Measurements from ENCODE around the gene RHOB.
"Not testable (repeated sequence)": the region's sequence is repeated elsewhere in the genome, so short reads cannot be mapped to it uniquely, and the experiment has no call there.

Gene RHOB

DNA sequence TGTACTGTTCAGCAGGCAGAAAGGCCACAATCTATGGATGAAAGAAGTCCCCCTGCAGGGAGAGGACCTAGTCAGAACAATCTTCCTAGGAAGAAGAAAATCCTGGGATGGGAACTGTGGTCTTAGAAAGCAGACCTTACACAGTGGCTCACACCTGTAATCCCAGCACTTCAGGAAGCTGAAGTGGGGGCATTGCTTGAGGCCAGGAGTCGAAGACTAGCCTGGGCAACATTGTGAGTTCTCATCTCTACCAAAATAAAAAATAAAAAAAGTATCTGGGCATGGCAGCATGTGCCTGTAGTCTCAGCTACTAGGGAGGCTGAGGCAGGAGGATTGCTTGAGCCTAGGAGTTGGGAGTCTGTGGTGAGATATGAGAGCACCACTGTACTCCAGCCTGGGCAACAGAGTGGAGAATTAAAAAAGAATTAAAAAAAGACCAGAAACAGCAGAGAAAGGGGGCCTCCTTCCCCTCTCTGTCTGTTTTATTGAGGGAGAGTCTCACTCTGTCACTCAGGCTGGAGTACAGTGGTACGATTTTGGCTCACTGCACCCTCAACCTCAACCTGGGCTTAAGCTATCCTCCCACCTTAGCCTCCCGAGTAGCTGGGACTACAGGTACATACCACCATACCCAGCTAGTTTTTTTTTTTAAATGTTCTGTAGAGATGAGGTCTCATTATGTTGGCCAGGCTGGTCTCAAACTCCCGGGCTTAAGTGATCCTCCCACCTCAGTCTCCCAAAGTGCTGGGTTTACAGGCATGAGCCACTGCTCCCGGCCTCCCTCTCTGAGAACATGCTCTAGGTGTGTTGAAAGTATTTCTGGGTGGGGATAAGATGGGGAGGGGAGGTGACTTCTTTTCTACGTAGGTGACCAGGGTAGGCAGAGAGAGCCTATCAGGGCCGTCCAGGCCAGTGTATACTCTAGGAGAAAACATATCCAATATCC, 7.4 kb downstream of the RHOB start:
- DNase-seq (ENCODE audit: low spot score): no peak

DNA sequence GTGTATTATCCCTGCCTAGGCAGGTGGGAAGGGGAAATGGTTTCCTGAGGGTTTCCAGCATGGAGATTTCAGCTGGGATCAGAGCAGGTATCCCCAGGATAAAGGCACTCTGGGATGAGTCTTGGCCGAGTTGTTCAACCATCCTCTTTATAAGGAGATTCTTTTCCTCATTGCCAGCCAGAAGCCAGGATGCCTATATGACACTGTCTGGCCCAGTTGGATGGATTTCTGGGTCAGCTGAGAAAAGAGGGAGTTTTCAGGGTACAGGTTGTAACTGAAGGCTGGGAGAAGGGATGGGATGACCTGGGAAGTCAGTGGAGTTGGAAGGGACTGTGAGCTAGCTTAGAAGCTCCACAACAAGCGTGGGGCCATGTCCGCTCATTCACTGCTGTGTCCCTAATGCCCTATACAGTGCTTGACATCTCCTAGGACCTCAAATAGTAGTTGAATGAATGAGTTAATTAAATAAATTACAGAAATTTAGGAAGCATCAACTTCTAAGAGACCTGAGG, 8.3 kb downstream of the RHOB start:
- no peak for DNase-seq (ENCODE audit: low spot score)

DNA sequence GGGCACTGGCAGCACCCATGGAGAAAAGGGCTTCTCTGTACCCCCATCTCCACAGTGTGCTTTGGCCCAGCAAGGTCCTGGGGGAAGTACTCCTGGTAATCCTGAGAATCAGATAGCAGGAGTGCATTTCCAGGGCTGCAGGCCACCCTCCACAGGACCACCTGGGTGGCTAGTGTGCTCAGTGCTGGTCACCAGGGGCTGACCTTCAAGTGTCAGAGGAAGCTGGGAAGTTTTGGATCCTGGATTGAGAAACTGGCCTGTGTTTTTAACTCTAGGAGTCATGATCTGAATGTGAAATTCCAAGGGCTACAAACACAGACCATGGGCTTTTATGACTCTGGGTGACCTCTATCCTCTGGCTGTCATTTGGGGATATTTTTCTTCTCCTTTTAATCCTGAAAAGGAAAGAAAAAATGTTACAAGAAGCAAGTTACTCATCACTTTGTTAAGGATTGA, 9.3 kb downstream of the RHOB start:
- DNase-seq (ENCODE audit: low spot score): no peak

DNA sequence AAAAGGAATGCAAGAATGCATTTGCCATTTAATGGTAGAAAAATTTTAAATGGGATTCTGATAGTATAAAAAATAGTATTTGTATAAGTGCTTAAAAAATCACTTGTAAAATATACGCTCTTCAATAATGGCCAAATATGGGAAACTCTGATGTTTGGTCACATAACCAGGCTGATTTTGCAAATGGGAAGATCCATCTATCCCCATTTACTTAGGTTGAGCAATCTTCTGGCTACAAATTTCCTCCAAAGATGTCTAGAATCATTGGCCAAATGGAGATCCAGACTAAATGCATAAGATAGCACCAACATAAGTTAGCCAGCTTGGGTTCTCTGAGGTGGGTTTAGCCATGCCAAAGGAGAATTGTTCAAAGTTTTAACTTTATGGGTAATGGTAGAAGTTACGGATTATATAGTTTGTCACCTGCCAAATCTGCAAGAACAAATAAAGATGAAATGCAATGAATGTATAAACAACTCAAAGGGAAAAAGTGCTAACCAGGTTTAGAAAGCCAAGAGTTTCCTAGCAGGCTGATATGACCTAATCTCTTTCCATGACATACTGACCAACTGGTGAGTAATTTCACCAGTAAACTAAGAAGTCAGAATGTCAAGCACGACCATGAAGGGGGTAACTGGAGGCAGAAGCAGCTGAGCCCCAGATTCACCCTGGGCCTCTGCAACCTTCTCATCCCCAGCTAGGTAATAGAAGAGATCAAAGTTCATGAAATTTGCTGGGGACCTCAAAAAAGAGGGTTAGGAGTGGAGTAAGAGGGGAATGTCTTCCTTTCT, 10.0 kb downstream of the RHOB start:
- DNase-seq (ENCODE audit: low spot score): no peak

DNA sequence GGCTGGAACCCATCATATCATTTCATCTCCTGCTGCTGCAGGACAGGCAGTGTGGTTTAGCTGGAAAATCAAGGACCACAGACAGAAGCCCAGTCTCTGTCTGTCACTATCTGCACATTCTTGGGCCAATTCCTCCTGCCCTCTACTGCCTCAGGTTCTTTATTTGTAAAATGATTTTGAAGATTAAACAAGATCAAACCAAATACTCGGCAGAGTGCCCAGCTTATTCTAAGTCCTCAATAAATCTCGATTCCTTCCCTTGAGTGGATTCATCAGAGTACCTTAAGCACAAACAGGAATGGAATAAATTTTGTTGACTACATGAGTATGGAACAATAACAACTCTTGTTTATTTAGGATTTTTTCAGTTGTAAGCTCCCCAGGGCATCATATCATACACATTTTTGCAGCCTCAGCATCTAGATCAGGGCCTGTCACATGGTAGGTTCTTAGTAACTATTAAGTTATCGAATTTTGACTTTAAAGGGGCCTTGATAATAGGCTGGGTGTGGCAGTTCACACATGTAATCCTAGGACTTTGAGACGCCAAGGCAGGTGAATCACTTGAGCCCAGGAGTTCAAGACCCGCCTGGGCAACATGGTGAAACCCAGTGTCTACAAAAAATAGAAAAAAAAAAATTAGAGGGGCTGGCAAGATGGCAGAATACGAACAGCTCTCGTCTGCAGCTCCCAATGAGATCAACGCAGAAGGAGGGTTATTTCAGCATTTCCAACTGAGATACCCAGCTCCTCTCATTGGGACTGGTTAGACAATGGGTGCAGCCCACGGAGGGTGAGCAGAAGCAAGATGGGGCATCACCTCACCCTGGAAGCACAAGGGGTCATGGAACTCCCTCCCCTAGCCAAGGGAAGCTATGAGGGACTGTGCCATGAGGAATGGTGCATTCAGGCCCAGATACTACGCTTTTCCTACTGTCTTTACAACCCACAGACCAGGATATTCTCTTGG, 11.1 kb downstream of the RHOB start:
- DNase-seq (ENCODE audit: low spot score): no peak

DNA sequence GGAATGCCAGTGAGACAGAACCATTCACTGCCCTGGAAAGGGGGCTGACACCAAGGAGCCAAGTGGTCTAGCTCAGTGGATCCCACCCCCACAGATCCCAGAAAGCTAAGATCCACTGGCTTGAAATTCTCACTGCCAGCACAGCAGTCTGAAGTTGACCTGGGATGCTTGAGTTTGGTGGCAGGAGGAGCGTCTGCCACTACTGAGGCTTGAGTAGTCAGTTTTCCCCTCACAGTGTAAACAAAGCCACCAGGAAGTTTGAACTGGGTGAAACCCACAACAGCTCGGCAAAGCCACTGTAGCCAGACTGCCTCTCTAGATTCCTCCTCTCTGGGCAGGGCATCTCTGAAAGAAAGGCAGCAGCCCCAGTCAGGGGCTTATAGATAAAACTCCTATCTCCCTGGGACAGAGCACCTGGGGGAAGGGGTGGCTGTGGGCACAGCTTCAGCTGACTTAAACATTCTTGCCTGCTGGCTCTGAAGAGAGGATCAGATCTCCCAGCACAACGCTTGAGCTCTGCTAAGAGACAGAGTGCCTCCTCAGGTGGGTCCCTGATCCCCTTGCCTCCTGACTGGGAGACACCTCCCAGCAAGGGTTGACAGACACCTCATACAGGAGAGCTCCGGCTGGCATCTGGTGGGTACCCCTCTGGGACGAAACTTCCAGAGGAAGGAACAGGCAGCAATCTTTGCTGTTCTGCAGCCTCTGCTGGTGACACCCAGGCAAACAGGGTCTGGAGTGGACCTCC, 12.0 kb downstream of the RHOB start:
- not testable (repeated sequence) for DNase-seq (ENCODE audit: low spot score)

DNA sequence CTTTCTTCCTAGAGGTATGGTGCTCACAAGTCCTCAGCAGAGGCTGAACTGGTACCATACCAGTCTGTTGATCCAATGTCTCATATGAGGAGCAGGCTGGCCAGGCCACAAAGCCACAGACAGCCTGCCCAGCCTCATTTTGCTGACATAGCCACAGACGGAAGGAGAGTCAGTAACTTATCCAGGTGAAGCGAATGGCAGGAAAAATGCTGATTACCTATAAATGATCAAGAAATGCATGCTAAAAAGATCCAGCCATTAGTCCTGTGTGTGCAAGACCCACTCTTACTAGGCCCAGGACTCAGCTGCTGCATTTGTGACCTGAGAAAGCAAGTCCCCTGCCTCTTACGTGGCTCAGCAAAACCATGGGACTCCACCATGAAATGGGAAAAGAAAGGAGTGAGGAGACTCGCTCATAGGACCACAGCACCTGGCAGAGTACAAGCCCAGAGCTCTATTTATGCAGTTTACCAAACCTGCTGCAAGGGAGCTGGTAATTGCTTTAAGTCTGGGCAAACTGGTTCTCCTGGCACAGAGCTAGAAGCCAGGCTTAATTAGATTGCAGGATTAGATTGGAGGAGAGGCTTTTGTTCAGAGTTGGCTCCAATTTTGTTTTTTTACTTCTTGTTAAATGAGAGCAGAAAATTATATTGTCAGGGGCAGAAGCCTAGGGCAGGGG, 19.0 kb downstream of the RHOB start:
- no peak for DNase-seq (ENCODE audit: low spot score)

DNA sequence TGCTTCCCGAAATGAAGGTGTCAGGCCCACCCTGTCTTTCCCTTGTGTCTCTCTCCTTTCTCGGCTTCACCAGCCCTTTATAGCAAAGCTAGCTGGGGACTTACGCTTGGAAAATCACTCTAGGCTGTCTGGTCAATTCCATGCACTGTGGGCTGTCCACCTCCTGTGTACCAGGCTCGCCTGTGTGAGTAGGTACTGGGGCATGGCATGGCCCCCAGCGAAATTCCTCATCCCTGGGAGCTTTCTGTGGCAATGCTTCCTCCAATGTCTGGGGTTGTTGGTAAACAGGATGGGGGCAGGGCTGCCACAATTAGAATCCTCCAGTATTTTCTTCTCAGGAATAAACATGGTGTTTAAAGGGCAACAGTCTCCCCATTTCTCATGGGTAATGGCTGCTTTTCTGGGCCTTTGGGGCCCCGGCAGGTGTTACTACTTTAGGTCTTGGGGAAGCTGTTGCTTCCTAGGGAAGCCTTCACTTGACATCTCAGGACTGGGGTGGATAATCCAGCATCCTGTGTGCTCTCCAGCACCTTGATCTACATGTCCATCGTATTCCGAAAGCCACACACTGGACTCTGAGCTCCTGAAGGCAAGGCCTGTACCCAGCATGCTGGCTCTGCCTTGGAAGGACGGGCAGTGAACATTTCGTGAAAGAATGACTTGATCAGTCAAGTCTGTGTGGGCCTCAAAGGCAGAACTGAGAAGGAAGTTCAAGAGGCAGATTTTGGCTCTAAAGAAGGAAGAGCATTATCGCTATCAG, 21.1 kb downstream of the RHOB start:
- DNase-seq (ENCODE audit: low spot score): no peak

DNA sequence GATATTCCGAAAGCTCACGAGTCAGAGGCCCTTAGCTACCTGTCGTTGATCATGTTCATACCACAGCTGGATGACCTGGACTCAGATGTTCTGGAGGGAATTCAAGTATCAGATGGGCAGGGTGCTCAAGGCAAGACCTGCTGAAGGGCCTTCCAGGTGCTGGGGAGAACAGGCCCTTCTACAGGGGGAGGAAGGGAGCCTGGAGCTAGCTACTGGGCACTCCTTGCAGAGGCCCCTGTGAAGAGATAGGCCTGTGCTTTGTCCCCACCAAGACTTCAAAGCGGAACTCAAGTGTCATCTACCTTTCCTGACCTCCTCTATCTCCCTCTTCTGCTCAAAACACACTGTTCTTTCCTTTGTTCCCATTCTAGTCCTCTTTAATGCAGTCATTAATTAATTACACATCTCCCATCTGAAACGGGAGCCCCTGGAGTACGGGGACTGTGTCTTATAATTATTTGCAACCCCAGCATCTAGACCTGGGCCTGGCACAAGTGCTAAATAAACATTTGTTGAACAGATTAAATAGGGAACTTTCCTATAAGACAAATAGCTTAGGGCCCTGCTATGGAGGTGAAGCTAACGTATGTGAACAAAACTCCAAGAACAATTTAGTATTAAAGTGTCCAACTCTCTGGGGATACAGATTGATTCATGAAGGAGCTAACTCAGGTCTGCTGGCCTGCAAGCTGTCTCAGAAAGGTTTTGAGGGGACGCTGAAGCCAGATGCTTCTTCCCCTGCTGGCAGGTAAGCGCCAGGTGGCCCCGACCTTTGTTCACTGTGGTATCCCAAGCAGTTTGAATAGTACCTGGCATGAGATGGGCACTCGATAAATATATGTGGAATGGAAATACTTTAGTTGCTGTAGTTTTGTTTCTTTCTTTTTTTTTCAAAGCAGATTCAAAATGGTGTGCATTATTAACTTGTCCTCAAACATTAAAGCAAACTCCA, 22.0 kb downstream of the RHOB start:
- no peak for DNase-seq (ENCODE audit: low spot score)

DNA sequence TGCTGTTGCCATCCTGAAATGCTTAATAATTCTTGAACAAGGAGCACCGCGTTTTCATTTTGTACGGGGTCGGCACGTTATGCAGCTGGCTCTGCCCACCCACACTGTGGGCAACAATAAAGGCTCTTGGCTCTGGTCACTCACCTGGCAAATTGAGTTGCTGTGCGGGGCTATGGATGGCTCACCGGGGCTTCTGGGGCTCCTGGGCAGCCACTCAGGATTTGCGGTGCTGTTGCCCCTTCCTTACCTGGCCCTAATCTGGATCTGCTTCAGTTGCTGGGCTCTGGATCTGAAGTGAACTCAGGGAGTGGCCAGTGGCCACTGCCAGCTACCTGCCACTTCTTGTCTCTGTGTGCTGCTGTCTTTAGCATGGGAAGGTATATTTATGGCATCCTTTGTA, 22.7 kb downstream of the RHOB start:
- DNase-seq (ENCODE audit: low spot score): no peak

DNA sequence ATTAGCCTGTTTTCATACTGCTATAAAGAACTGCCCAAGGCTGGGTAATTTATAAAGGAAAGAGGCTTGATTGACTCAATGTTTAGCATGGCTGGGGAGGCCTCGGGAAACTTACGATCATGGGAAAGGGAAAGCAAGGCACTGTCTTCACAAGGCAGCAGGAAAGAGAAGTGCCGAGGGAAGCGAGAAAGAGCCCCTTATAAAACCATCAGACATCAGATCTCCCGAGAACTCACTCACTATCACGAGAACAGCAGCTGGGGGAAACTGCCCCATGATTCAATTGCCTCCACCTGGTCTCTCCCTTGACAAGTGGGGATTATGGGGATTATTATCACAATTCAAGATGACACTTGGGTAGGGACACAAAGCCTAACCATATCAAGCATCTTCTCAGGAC, 23.3 kb downstream of the RHOB start:
- DNase-seq (ENCODE audit: low spot score): no peak

DNA sequence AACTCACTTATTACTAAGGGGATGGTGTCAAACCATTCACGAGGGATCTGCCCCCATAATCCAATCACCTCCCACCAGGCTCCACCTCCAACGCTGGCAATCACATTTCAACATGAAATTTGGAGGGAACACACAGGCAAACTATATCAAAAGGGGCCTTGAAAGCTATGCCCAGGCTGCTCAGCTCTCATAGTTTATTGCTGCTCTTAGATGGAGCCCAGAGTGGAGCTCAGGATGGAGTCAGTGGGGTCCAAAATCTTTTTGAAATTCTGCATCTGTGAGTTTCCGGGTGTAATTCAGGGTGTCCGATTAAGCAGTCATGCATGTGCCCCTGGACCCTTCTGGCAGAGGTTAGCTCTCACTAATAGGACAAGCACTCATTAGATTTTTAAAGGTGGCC, 24.3 kb downstream of the RHOB start:
- no peak for DNase-seq (ENCODE audit: low spot score)

DNA sequence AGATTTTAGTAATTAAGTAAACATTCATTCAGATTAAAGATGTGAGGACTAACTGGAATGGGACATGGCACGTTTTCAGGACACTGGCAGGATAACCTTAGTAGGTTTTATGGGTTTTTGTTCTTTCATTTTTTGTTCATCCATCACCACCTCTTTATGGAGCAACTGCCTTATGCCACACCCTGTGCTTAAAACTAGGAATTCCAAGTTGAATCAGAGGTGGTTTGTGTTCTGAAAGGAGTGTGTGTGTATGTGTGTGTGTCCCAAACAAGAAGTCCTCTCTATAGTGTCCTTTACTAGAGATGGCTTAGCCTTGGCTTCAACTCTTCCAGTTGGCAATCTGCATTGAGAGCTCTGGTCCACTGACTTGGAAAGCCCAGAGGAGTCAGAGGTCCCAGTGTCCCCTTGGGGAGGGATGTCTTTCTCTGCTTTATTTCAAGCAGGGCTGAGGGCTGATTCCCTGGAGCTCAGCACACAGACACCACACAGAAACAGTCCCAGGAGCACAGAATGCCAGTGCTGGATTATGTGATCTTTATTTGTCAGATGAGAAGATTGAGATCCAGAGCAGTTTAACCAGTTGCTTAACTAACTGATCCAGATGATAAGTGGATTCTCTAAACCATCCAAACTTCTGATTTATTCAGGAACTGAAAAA, 25.2 kb downstream of the RHOB start:
- DNase-seq (ENCODE audit: low spot score): no peak

DNA sequence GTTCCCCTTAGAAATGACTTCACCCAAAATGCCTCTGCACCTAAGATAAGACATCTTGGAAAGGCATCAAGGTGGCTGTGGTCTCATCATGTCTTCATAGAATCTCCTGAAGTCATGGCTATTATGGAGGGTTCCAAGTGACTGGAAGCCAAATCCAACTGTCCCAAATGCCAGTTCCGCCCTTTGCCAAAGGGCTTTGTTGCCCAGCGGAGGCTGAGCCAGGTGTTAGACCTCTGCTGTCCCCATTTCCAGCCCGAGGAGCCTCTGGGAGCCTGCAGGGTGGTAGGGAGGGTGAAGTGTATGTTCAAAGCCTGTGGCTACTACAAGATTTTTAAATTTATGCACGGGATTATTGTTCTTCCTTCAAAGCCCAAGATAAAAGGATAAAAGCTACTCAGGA, 25.7 kb downstream of the RHOB start:
- no peak for DNase-seq (ENCODE audit: low spot score)

DNA sequence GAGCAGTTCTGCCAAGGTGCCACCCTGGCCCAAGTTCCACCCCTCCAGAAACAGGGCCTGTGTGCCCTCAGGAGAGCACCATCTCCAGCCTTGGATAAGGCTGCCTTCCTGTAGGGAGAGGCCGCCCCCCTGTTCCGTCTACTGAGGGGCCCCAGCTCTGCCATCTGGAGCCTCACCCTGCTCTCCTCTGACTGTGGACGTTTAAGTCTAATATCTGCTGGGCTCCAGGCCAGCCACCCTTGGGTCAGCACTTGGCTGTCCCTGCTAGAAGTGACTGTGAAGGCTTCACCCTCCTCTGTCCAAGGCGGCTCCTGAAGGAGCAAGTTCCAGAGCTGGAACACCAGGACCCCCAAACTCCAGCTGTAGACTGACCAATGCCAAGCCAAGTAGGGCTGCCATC, 26.3 kb downstream of the RHOB start:
- no peak for DNase-seq (ENCODE audit: low spot score)

DNA sequence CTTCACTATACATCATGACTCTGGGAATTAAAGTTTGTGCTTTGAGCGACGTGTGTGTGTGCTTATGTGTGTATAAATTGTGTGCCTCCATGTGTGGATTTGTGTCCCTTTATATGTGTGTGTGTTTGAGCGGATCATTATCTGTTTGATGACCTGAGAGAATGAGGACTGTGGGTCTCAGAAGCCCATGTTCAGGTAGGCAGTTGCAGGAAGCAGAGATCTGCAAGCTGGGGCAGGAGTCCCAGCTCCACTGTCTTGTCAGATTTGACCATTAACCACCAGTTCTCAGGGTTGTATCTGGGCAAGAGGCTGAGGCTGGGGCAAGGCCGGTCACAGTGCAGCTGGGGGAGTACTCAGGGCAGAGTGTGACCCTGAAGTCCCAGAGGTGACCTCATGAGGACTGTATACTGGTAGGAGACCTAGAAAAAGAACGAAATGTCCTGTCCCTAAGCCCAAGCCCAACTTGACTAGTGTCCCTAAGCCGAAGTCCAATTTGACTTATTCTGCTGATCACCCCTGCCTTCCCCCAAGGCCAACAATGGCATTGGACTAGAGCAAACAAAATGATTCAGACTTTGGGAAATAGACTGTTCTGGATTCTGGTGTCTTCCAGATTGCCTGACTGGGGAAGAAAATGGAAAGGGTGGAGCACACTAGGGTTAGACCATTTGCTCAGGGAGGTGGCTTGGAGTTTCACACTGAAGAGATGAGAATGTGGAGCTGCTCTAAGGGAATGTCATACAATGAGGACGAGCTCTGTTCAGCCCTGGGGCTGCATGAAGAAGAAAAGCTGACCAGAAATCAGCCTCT, 28.1 kb downstream of the RHOB start:
- DNase-seq (ENCODE audit: low spot score): no peak

DNA sequence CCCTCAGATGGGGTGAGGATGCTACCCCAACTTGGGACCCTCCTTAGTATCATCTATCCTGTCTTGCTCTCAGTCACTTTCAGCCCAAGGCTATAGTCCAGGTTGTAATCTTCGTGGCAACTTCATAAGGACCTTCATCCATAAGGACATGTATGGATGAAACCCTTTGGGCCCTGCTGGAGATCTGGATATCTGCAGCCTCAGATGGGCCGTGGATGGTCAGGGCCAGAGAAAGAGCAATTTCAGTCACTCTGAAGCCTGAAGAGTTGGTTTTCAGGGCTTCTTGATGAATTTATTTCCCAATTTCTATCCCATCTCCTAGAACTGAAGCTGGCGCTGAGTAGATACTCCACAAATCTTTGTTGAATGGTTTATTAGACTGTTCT, 28.7 kb downstream of the RHOB start:
- DNase-seq (ENCODE audit: low spot score): no peak

All from CD4-positive, alpha-beta T cell treated with Interleukin-2 at 100 ng/mL for 4 hours (primary cell).